ENCODE measurements around the gene GAST.
A peak's percentile ranks its signal among the peaks of the same experiment; 100 is the strongest.

Gene GAST

DNA sequence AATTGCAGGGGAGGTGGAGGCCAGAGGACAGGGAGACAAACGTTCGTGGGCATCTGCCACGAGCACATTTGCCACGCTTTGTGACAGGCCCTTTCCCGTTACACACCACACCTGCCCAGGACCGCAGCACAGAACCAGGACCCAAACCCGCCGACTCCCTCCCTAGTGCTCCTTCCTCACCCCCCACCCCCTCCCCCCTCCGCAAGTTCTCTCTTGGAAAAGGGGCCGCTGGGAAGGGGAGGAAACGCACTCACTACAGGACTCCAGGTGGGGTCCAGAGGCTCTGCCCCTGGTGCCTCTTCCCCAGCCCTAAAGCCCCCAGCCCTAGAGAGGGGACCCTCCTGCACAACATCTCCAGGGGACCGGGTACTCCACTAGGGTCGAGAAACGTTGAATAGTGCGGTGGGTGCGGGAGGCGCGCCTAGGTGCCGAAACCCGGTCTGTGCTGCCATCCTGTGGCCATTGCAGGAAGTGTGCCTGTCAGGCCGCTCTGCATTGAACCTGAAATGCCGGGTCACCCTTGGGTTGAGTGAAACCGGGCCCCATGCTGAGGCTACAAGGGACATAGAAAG is 45.3 kb upstream of the GAST start:
- WGBS, 2 donors (ENCODE audit: extremely low coverage in 2 of 2, insufficient read length in 2 of 2, insufficient replicate concordance in 1 of 2) = no CpG with 5 or more reads among the region's 23 CpGs
- Histone ChIP-seq H3K36me3 (replicated peaks in 1 of 2; ENCODE audit: control insufficient read depth in 2 of 2, insufficient read depth in 2 of 2, low read length in 2 of 2) (no peaks in the 10 kb centered on the region), H2BK5ac (ENCODE audit: low read length) (no peak overlapping the region), H4K8ac (ENCODE audit: low read depth, low read length) (peak overlapping the region; percentile 77), H3K4me2 (ENCODE audit: insufficient read depth, low read length, poor library complexity, severe bottlenecking) (peak overlapping the region; percentile 93), H3K79me1 (ENCODE audit: low read depth, low read length) (no peaks in the 10 kb centered on the region), H2BK120ac (ENCODE audit: low read depth, low read length) (peak overlapping the region; percentile 95), H2BK12ac (ENCODE audit: low read length) (peak overlapping the region; percentile 92), H3K23ac (ENCODE audit: low read depth, low read length, poor library complexity) (peak overlapping the region; percentile 81), H3K4ac (ENCODE audit: low read length) (no peak overlapping the region), H3K14ac (ENCODE audit: low read length) (peak overlapping the region; percentile 65), H3K9me3 (replicated peaks in 1 of 2; ENCODE audit: control insufficient read depth in 2 of 2, insufficient read depth in 1 of 2, low read depth in 1 of 2, low read length in 2 of 2) (no peaks in the 10 kb centered on the region), H2AK5ac (ENCODE audit: low read depth, low read length) (peak overlapping the region; percentile 38), H3K9ac (ENCODE audit: low read depth, low read length, poor library complexity) (peak overlapping the region; percentile 86), H2AFZ (ENCODE audit: low read length) (peak overlapping the region; percentile 95), H3K4me1 (ENCODE audit: control insufficient read depth in 2 of 2, insufficient read depth in 1 of 2, low read depth in 1 of 2, low read length in 2 of 2) (peaks cover 8 to 11% of the 10 kb centered on the region in 2 donors), H2BK15ac (ENCODE audit: low read length) (peak overlapping the region; percentile 88), H3K27me3 (ENCODE audit: control insufficient read depth in 3 of 3, insufficient read depth in 3 of 3, low read depth in 1 of 3, low read length in 3 of 3) (peaks cover 0 to 11% (median 8%) of the 10 kb centered on the region in 3 experiments), H4K91ac (ENCODE audit: low read depth, low read length, poor library complexity) (no peak overlapping the region), H3K27ac (replicated peaks; ENCODE audit: low read length) (no peak overlapping the region), H3K18ac (ENCODE audit: low read length) (peak overlapping the region; percentile 89), H3K4me3 (ENCODE audit: low read length in 2 of 2) (peak overlapping the region; percentile 44 to 70)
- DNase-seq (ENCODE audit: low spot score) = peak; percentile 77

DNA sequence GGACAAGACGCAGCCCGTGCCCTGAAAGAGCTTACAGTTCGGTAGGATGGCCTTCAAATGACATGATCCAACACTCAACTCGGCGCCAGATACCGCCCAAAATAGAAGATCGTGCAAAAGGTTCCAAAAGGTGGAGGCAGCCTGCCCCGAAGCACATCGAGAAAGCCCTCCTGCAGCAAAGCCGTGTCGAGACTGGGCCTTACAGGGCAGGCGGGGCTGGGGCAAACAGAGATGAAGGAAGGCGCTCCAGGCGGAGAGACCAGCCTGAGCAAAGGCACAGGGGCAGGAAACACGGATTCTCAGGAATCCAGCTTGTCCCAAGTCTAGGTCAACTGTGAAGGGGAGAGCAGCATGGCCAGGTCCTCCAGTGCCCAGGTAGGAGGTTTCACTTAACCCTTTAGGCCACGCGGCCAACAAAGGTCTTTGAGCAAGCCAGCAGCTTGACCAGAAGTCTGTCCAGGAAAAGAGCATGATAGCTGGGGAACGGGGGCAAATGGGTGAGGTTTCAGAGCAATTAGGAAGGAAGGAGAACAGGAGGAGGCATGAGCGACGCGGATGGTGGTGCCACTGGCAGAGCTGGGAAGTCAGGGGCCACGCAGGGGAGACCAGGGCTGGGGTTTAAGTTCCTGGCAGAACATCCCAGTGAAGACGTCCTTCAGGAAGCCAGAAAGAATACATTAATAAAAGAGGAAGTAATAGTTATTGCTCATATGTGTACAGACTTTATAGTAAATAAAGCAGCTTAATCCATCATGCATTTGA is 44.7 kb upstream of the GAST start:
- H4K91ac ChIP-seq (ENCODE audit: low read depth, low read length, poor library complexity) = peak overlapping the region; percentile 80
- H2AK5ac ChIP-seq (ENCODE audit: low read depth, low read length) = peak overlapping the region; percentile 24
- H2BK5ac ChIP-seq (ENCODE audit: low read length) = no peak overlapping the region
- peak overlapping the region; percentile 95 for H2AFZ ChIP-seq (ENCODE audit: low read length)
- H3K4me3 ChIP-seq (ENCODE audit: low read length in 2 of 2) = peak overlapping the region in 1 of 2 donors; percentile 14
- no peaks in the 10 kb centered on the region for H3K79me1 ChIP-seq (ENCODE audit: low read depth, low read length)
- no peak for DNase-seq (ENCODE audit: low spot score)
- no peak overlapping the region for H3K9ac ChIP-seq (ENCODE audit: low read depth, low read length, poor library complexity)
- H3K18ac ChIP-seq (ENCODE audit: low read length) = peak overlapping the region; percentile 67
- WGBS, 2 donors (ENCODE audit: extremely low coverage in 2 of 2, insufficient read length in 2 of 2, insufficient replicate concordance in 1 of 2) = no CpG with 5 or more reads among the region's 23 CpGs
- H3K4ac ChIP-seq (ENCODE audit: low read length) = no peak overlapping the region
- H4K8ac ChIP-seq (ENCODE audit: low read depth, low read length) = peak overlapping the region; percentile 48
- peak overlapping the region; percentile 92 for H2BK12ac ChIP-seq (ENCODE audit: low read length)
- H2BK15ac ChIP-seq (ENCODE audit: low read length) = peak overlapping the region; percentile 3
- no peak overlapping the region for H3K27ac ChIP-seq (replicated peaks; ENCODE audit: low read length)
- H2BK120ac ChIP-seq (ENCODE audit: low read depth, low read length) = peak overlapping the region; percentile 95
- no peaks in the 10 kb centered on the region for H3K9me3 ChIP-seq (replicated peaks in 1 of 2; ENCODE audit: control insufficient read depth in 2 of 2, insufficient read depth in 1 of 2, low read depth in 1 of 2, low read length in 2 of 2)
- H3K36me3 ChIP-seq (replicated peaks in 1 of 2; ENCODE audit: control insufficient read depth in 2 of 2, insufficient read depth in 2 of 2, low read length in 2 of 2) = no peaks in the 10 kb centered on the region
- H3K27me3 ChIP-seq (ENCODE audit: control insufficient read depth in 3 of 3, insufficient read depth in 3 of 3, low read depth in 1 of 3, low read length in 3 of 3) = peaks cover 0 to 11% (median 8%) of the 10 kb centered on the region in 3 experiments
- H3K14ac ChIP-seq (ENCODE audit: low read length) = no peak overlapping the region
- peak overlapping the region; percentile 81 for H3K23ac ChIP-seq (ENCODE audit: low read depth, low read length, poor library complexity)
- H3K4me1 ChIP-seq (ENCODE audit: control insufficient read depth in 2 of 2, insufficient read depth in 1 of 2, low read depth in 1 of 2, low read length in 2 of 2) = peaks cover 8 to 11% of the 10 kb centered on the region in 2 donors
- peak overlapping the region; percentile 93 for H3K4me2 ChIP-seq (ENCODE audit: insufficient read depth, low read length, poor library complexity, severe bottlenecking)

DNA sequence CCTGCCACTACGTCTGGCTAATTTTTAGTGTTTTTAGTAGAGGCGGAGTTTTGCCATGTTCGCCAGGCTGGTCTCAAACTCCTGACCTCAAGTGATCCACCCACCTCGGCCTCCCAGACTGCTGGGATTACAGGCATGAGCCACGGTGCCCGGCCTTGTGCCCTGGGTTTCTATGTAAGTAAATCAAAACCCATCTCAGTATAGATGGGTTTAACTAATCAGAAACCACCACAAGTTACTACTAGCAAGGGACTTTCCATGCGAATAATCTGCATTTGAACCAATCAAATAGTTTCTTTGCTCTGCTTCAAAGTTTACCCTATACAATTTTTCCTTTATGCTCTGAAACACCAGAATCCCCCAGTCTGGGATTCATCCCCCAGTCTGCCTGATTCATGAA is 40.0 kb upstream of the GAST start:
- H3K4ac ChIP-seq (ENCODE audit: low read length) = no peak overlapping the region
- no peak overlapping the region for H2BK15ac ChIP-seq (ENCODE audit: low read length)
- no peaks in the 10 kb centered on the region for H3K9me3 ChIP-seq (replicated peaks in 1 of 2; ENCODE audit: control insufficient read depth in 2 of 2, insufficient read depth in 1 of 2, low read depth in 1 of 2, low read length in 2 of 2)
- DNase-seq (ENCODE audit: low spot score) = no peak
- H2AK5ac ChIP-seq (ENCODE audit: low read depth, low read length) = no peak overlapping the region
- H3K27ac ChIP-seq (replicated peaks; ENCODE audit: low read length) = no peak overlapping the region
- no peak overlapping the region for H2BK12ac ChIP-seq (ENCODE audit: low read length)
- H3K4me3 ChIP-seq (ENCODE audit: low read length in 2 of 2) = no peak overlapping the region
- H3K23ac ChIP-seq (ENCODE audit: low read depth, low read length, poor library complexity) = no peak overlapping the region
- no peak overlapping the region for H2BK5ac ChIP-seq (ENCODE audit: low read length)
- H2AFZ ChIP-seq (ENCODE audit: low read length) = no peak overlapping the region
- no peak overlapping the region for H3K14ac ChIP-seq (ENCODE audit: low read length)
- peaks cover under 1 to 2% of the 10 kb centered on the region in 2 donors for H3K4me1 ChIP-seq (ENCODE audit: control insufficient read depth in 2 of 2, insufficient read depth in 1 of 2, low read depth in 1 of 2, low read length in 2 of 2)
- H3K4me2 ChIP-seq (ENCODE audit: insufficient read depth, low read length, poor library complexity, severe bottlenecking) = no peak overlapping the region
- no peak overlapping the region for H3K18ac ChIP-seq (ENCODE audit: low read length)
- H3K79me1 ChIP-seq (ENCODE audit: low read depth, low read length) = no peaks in the 10 kb centered on the region
- peaks cover 0 to 10% (median 7%) of the 10 kb centered on the region in 3 experiments for H3K27me3 ChIP-seq (ENCODE audit: control insufficient read depth in 3 of 3, insufficient read depth in 3 of 3, low read depth in 1 of 3, low read length in 3 of 3)
- H3K9ac ChIP-seq (ENCODE audit: low read depth, low read length, poor library complexity) = no peak overlapping the region
- H2BK120ac ChIP-seq (ENCODE audit: low read depth, low read length) = no peak overlapping the region
- no peak overlapping the region for H4K91ac ChIP-seq (ENCODE audit: low read depth, low read length, poor library complexity)
- H3K36me3 ChIP-seq (replicated peaks in 1 of 2; ENCODE audit: control insufficient read depth in 2 of 2, insufficient read depth in 2 of 2, low read length in 2 of 2) = no peaks in the 10 kb centered on the region
- no CpG with 5 or more reads among the region's 7 CpGs for WGBS, 2 donors (ENCODE audit: extremely low coverage in 2 of 2, insufficient read length in 2 of 2, insufficient replicate concordance in 1 of 2)
- H4K8ac ChIP-seq (ENCODE audit: low read depth, low read length) = no peak overlapping the region
